D721Med (cell line): ENCODE results near the gene SUPT4H1.

Source experiments
- DNase-seq: peaks from one replicate; pipeline ENCODE4 v3.0.0; 2011; ENCODE audit warnings: low spot score; ENCODE audit not compliant: insufficient read length
- FAIRE-seq: peaks from 2 replicates; lab custom pipeline; 2011; peaks lifted over from hg19 to GRCh38; lab: Jason Lieb, UNC
- CTCF ChIP-seq: IDR thresholded peaks from 2 replicates; pipeline ENCODE4 v1.5.1; 2012; ENCODE audit warnings: mild to moderate bottlenecking, control low read depth; ENCODE audit not compliant: insufficient read depth; ENCODE audit errors: missing control alignments

The SUPT4H1 gene

GRCh38 chr17:58369214-58370031 lies 17.4 kb upstream of the SUPT4H1 start:
- DNase-seq (no peak), FAIRE-seq (no peak)
- TF ChIP-seq CTCF: no peak

- FAIRE-seq (no peak), DNase-seq (no peak)
- TF ChIP-seq CTCF: no peak
Observed at GRCh38 chr17:58368860-58369213, 16.8 kb upstream of the SUPT4H1 start.

GRCh38 chr17:58367461-58367860 lies 15.5 kb upstream of the SUPT4H1 start:
- no peak for TF ChIP-seq CTCF
- FAIRE-seq: no peak
- no peak for DNase-seq

GRCh38 chr17:58365980-58366595 lies 14.1 kb upstream of the SUPT4H1 start:
- no peak for TF ChIP-seq CTCF
- DNase-seq (no peak), FAIRE-seq (no peak)

- FAIRE-seq: no peak
- no peak for TF ChIP-seq CTCF
- no peak for DNase-seq
Observed at GRCh38 chr17:58365185-58365979, 13.4 kb upstream of the SUPT4H1 start.

GRCh38 chr17:58364270-58364942 lies 12.4 kb upstream of the SUPT4H1 start:
- FAIRE-seq: no peak
- no peak for TF ChIP-seq CTCF
- DNase-seq: no peak
